ENCODE results near the gene MTAP. TPM values are rescaled to one million over a fixed set of nuclear protein-coding genes. Genes with fewer than 3 reads are reported as not detected.

The MTAP gene
- total RNA-seq, 1 experiment from 2014 or later, result 46.1 TPM

DNA sequence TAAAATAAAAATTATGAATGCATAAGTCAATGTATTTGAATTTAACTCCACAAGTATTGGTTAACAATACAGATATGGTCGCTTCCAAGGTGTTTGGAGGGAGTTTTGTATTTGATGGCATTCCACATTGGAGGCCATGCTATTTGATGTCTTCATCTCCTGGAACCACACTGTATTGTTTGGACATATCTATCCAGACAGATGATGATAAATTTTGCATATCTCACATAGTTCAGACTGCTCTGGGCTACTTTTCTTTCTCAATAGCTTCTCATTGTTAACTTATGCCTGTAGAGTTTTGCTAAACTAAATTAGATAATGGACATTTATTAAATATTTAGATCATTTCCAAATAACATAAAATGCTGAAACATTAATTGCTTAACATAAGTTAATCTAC, 133.7 kb downstream of the MTAP start:
- BruUV-seq (replicated peaks), result no TSS peak
- no peaks in the 10 kb centered on the region for H3K36me3 ChIP-seq (ENCODE audit: low read depth)
- no peaks in the 10 kb centered on the region for H3K27me3 ChIP-seq (ENCODE audit: insufficient read depth, low read depth)
- no peaks in the 10 kb centered on the region for H3K9me2 ChIP-seq (ENCODE audit: insufficient read depth)
- intact Hi-C loops (cut with micrococcal nuclease; ENCODE audit: unreplicated experiment), result no loop called here
- no peaks in the 10 kb centered on the region for H3K9me3 ChIP-seq (ENCODE audit: insufficient read depth, low read depth)
- H3K79me2 ChIP-seq (ENCODE audit: low read depth), result no peaks in the 10 kb centered on the region
- POLR2A ChIA-PET (ENCODE audit: unreplicated experiment), result no interaction called here
- H3K4me2 ChIP-seq, result no peak overlapping the region
- H3K4me3 ChIP-seq, result no peak overlapping the region
- 0 out of 2 replicates have a peak, but pooled peaks cover 12% of the 10 kb centered on the region for H3K4me1 ChIP-seq (replicated peaks; ENCODE audit: insufficient read depth)
- TF ChIP-seq, protein P1, sequence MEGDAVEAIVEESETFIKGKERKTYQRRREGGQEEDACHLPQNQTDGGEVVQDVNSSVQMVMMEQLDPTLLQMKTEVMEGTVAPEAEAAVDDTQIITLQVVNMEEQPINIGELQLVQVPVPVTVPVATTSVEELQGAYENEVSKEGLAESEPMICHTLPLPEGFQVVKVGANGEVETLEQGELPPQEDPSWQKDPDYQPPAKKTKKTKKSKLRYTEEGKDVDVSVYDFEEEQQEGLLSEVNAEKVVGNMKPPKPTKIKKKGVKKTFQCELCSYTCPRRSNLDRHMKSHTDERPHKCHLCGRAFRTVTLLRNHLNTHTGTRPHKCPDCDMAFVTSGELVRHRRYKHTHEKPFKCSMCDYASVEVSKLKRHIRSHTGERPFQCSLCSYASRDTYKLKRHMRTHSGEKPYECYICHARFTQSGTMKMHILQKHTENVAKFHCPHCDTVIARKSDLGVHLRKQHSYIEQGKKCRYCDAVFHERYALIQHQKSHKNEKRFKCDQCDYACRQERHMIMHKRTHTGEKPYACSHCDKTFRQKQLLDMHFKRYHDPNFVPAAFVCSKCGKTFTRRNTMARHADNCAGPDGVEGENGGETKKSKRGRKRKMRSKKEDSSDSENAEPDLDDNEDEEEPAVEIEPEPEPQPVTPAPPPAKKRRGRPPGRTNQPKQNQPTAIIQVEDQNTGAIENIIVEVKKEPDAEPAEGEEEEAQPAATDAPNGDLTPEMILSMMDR (conservative IDR thresholded peaks at IDR 0.05), result no peak
- no peak for TF ChIP-seq EZH2 (IDR thresholded peaks at IDR 0.05; ENCODE audit: low read depth)
- no peak overlapping the region for H3K27ac ChIP-seq
- H3F3A ChIP-seq (ENCODE audit: insufficient read depth, low read depth), result no peaks in the 10 kb centered on the region; the same call in 1 of the 2 replicates
- no peaks in the 10 kb centered on the region for H4K20me1 ChIP-seq (ENCODE audit: insufficient read depth)
- DNase-seq, result no peak
- CTCF ChIA-PET, result no interaction called here
- H2AFZ ChIP-seq, result no peak overlapping the region

DNA sequence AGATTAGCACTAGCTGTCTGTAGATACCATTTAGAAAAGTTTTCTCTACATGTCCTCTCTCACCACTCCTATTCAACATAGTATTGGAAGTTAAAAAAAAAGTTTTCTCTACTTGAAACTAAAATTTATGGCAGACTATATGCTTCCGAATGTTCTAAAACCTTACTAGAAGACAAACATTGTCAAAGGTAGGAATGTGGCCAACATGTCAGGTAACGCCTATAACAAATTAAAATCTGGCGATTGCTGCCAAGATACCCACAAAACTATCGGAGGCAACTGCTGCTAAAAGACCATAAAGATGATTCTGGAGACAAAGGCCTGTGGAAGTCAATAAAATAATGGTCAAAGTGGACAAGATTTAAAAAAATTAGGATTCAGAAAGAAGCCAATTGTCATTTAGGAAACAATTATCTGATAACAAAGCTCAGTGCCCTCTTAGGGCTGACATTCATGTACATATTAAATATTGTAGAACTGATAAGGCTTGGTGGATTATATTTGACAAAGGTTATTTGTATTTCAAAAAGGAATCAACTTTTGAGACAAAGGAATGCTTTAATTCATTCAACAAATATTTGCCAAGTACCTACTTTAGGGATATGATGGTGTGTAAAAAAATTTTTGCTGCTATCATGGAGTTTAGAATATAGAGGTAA, 139.0 kb downstream of the MTAP start:
- Histone ChIP-seq H2AFZ (no peak overlapping the region), H3K27ac (no peak overlapping the region), H3F3A (ENCODE audit: insufficient read depth, low read depth) (no peaks in the 10 kb centered on the region), H3K4me3 (no peak overlapping the region), H3K36me3 (ENCODE audit: low read depth) (no peaks in the 10 kb centered on the region), H3K4me2 (no peak overlapping the region), H3K27me3 (ENCODE audit: insufficient read depth, low read depth) (no peaks in the 10 kb centered on the region), H3K4me1 (replicated peaks; ENCODE audit: insufficient read depth) (no peaks in the 10 kb centered on the region), H4K20me1 (ENCODE audit: insufficient read depth) (no peaks in the 10 kb centered on the region), H3K9me2 (ENCODE audit: insufficient read depth) (no peaks in the 10 kb centered on the region), H3K79me2 (ENCODE audit: low read depth) (no peaks in the 10 kb centered on the region), H3K9me3 (ENCODE audit: insufficient read depth, low read depth) (no peaks in the 10 kb centered on the region)
- no peak for DNase-seq
- intact Hi-C loops (cut with micrococcal nuclease; ENCODE audit: unreplicated experiment), result no loop called here
- POLR2A ChIA-PET (ENCODE audit: unreplicated experiment), result no interaction called here
- CTCF ChIA-PET, result no interaction called here
- TF ChIP-seq, protein P1 (conservative IDR thresholded peaks at IDR 0.05), result no peak
- no peak for TF ChIP-seq EZH2 (IDR thresholded peaks at IDR 0.05; ENCODE audit: low read depth)
- no TSS peak for BruUV-seq (replicated peaks)

DNA sequence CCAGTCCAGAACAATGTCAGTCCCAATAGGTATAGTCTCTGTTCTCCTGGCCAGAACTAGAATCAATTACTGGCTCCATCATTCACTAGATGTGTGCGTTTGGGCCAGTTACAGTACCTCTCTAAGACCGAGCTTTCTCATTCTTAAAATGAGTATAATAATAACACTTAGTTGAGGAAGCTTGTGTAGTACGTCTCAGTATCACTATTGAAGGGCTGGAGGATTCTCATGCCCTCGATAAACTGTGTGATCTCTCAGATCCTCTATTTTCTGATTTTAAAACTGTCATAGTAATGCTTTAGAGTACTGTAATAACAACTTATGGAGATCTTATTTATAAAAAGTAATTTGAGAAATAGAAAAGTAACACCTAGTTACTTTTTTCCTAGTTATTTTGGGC, 141.0 kb downstream of the MTAP start:
- H3K9me2 ChIP-seq (ENCODE audit: insufficient read depth), result no peaks in the 10 kb centered on the region
- intact Hi-C loops (cut with micrococcal nuclease; ENCODE audit: unreplicated experiment), result no loop called here
- CTCF ChIA-PET, result no interaction called here

More for the DNA sequence above, 141.0 kb downstream of the MTAP start:
- BruUV-seq (replicated peaks), result no TSS peak
- H4K20me1 ChIP-seq (ENCODE audit: insufficient read depth), result no peaks in the 10 kb centered on the region
- H3K79me2 ChIP-seq (ENCODE audit: low read depth), result no peaks in the 10 kb centered on the region
- H3K4me2 ChIP-seq, result no peak overlapping the region
- H2AFZ ChIP-seq, result no peak overlapping the region
- H3K9me3 ChIP-seq (ENCODE audit: insufficient read depth, low read depth), result no peaks in the 10 kb centered on the region
- H3K27ac ChIP-seq, result no peak overlapping the region
- no peak for DNase-seq
- TF ChIP-seq, protein P1 (conservative IDR thresholded peaks at IDR 0.05), result no peak
- TF ChIP-seq EZH2 (IDR thresholded peaks at IDR 0.05; ENCODE audit: low read depth), result no peak
- POLR2A ChIA-PET (ENCODE audit: unreplicated experiment), result no interaction called here
- H3K4me1 ChIP-seq (replicated peaks; ENCODE audit: insufficient read depth), result no peaks in the 10 kb centered on the region
- H3K36me3 ChIP-seq (ENCODE audit: low read depth), result no peaks in the 10 kb centered on the region
- no peaks in the 10 kb centered on the region for H3K27me3 ChIP-seq (ENCODE audit: insufficient read depth, low read depth)
- no peaks in the 10 kb centered on the region for H3F3A ChIP-seq (ENCODE audit: insufficient read depth, low read depth)
- H3K4me3 ChIP-seq, result no peak overlapping the region
